Measurements from ENCODE around the gene MRPL41.
"Not testable (repeated sequence)": the region's sequence is repeated elsewhere in the genome, so short reads cannot be mapped to it uniquely, and the experiment has no call there.

Gene MRPL41

GRCh38 chr9:137554349-137554748 lies 2.7 kb downstream of the MRPL41 start:
- no peak for DNase-seq

DNA sequence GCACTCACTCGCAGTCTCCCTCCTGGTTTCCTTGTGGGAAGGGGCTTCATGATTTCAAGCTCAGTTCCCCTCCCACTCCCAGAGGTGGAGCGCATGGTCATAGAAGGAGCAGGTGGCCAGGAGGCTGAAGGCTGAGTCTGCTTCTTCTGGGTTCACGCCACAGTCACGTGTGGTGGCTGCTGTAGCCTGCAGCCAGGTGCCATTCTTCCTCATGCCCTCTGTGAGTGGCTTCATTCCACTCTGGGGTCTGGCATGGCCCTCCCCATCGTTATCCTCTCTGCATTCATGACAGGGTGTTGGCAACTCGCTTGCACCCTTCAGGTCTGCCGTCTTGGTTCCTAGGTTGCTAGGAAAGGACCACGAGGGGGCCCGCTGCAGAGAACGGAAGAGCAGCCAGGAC lies 3.5 kb downstream of the MRPL41 start:
- no peak for DNase-seq

- DNase-seq = no peak
These were observed 4.6 kb downstream of the MRPL41 start for GRCh38 chr9:137556069-137556838.

DNA sequence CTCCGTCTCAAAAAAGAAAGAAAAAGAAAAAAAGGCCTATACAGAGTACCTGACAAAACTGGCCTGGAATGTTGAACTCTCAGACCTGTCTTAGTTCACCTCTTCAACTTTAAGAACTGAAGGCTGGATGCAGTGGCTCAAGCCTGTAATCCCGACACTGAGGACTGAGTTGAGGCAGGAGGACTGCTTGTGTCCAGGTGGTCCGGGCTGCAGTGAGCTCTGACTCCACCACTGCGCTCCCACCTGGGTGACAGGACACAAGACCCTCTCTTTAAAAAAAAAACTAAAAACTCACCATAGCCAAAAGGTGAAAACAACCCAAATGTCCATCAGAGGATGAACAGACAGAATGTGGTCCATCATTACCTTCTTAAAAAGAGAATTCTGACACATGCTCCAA lies 6.4 kb downstream of the MRPL41 start:
- DNase-seq = no peak

GRCh38 chr9:137564134-137564533 lies 12.5 kb downstream of the MRPL41 start:
- no peak for DNase-seq

GRCh38 chr9:137564817-137565411 lies 13.2 kb downstream of the MRPL41 start:
- no peak for DNase-seq

GRCh38 chr9:137568445-137568844 lies 16.8 kb downstream of the MRPL41 start:
- DNase-seq = not testable (repeated sequence)

DNA sequence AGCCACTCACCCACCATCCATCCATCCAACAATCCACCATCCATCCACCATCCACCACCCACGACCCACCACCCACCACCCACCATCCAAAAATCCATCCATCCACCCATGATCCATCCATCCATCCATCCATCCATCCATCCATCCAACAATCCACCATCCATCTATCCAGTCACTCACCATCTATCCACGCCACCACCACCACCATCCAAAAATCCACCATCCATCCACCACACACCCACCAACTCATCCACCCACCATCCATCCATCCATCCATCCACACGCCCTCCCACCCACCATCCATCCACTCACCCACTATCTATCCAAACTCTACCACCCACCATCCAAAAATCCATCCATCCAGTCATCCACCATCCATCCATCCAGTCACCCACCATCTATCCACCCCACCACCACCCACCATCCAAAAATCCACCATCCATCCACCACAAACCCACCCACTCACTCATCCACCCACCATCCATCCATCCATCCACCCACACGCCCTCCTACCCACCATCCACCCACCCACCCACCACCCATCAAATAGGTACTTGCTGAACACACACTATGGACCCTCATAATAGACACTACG lies 18.0 kb downstream of the MRPL41 start:
- no peak for DNase-seq

GRCh38 chr9:137570566-137570965 lies 18.9 kb downstream of the MRPL41 start:
- no peak for DNase-seq

- DNase-seq = no peak
These were observed 22.5 kb downstream of the MRPL41 start for GRCh38 chr9:137574192-137574591.

- no peak for DNase-seq
These were observed 23.7 kb downstream of the MRPL41 start for GRCh38 chr9:137575364-137575715.

DNA sequence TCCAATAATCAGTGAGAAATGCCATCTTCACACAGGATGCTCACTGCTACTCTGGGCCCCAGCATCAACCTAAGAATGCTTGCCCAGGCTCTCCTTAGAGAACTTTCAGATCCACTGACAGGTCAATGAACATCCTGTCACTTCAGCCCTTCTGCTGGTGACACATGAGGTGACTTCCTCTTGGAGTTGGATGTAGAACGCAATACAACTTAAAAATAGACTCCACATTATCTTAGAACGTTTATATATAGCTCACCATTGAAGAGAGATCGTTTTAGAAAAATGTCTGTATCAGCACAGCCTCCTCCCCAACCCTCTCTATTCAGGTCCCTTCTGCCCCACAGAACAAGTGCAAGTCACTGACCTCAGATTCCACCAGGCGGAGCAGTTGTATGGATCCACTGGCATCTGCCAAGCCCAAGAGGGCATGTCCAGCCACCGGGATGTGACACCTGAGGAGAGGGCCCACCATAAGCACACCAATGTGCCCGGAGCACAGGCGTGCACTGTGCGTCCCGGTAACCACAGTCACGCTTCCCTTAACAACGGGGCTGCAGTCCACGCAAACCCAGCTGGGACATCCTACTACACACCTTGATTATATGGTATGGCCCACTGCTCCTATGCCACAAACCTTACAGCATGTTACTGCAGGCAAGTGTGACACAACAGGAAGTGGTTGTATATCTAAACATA lies 24.2 kb downstream of the MRPL41 start:
- no peak for DNase-seq

- peak; percentile 91 for DNase-seq
These were observed 27.0 kb downstream of the MRPL41 start, which contains the start of gene DPH7 for GRCh38 chr9:137578518-137579258. Gene DPH7, minus strand, starts transcription at chr9:137578925. Its CDS starts 148 bp downstream, at chr9:137578777.

GRCh38 chr9:137579259-137579604 lies 27.6 kb downstream of the MRPL41 start:
- no peak for DNase-seq

DNA sequence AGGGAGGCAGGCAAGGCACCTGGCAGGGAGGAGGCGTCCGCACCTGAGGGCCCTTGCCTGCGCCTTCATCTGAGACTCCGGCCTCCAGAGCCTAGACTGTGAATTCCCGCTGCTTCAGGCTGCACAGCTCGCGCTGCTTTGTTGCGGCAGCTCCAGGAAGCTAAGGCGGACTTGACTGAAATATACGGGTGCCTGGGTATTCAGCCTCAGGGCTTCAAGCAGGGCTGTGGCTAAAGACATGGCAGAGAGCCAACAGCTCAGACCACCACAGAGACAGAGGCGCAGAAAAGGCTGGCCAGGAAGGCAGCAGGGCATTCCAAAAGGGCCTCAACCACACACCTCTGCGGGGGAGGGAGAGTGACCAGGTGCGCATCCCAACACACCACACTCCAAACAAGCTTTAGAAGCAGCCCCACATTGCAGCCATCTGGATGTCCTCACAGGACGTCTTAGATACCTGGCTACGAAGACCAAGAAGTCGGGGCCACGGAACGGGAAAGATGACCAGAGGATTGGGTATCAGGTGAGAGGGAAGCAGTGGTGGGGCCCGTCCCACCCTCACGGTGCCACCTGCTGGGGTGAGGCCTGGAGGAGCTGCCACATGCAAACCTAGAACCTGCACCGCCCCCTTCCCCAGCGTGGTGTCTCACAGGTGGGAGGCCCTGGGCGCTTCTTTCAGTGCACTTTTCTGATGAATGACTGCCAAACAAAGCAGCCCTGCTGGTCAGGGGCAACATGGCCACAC lies 28.7 kb downstream of the MRPL41 start:
- DNase-seq = no peak

GRCh38 chr9:137580954-137581322 lies 29.3 kb downstream of the MRPL41 start:
- no peak for DNase-seq

DNA sequence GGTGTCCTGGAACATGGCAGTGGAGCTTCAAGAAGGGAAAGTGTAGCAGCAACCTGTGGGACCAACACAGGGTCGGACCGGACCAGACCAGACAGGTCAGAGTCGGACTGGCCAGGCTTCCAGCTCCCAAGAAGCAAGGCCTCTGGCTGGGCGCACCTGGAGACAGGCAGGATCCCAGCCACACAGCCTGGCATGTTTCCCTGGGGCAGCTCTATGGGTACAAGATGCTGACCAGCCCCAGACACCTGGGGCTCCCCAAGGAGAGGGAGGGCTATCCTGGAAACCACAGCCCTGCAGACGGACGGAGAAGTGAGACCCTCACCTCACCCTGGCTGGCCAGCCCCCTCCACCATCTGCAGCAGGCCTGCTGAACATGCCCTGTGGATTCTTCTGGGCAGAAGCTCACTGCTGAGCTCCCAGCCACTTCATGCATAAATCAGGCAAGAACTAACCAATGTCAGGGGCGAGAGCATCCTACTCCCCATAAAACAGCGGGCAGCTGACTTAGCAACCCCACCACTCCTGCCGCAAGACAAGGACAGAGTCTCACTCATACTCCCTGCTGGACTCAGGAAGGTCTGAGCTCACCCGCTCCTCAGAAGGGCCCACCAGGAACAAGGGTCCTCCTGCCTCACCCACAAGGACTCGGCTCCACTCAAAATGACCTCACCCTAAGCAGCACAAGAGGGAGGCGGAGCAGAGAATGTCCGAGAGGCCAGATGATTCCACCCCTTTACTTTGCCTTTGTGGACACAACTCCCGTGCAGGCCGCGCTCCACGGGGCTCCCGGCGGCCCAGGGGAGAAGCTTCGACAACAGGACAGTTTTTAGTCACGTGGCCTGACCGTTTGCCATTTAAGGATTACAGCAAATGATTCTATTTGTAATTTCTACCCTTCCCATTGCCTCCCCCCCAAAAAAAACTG lies 29.9 kb downstream of the MRPL41 start:
- DNase-seq = no peak

- no peak for DNase-seq
These were observed 30.7 kb downstream of the MRPL41 start for GRCh38 chr9:137582286-137582860.

DNA sequence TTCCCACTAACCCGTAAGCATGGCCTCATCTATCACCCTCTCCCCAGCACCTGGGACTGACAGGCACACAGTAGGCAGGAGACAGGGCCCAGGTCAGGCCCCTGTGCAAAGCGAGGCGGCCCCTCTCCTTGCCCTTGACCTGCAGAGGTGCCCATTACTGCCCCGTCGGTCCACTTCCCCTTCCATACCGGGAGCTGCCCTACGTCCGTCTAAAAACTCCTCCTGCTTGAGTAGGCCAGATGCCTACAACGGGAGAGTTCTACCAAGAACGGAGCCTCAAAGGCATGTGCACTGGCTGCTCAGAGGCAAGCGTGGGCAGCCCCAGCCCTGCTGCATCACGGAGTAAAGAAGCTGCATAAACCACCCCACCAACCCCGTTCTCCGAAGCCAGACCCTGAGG lies 31.7 kb downstream of the MRPL41 start:
- DNase-seq = no peak

DNA sequence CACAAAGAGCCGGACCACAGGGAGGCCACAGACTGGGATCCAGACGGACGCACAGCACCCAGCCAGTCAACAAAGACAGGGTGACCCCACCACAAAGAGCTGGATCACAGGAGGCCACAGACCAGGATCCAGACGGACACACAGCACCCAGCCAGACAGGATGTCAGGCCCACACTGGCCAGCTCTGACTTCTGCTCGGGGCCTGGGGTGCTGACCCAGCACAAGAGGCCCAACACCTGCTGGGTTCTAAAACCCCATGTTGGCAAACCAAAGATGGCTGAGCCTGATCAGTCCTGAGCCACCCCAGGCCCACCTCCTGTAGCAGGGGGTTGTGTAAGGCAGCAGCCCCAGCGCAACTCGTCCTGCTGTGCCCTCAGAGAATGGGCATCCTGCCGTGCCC lies 32.3 kb downstream of the MRPL41 start:
- no peak for DNase-seq

GRCh38 chr9:137586854-137587253 lies 35.2 kb downstream of the MRPL41 start:
- DNase-seq = no peak
